ENCODE results near the gene CFAP77.

GRCh38 chr9:132383462-132383883 lies 26.5 kb upstream of the CFAP77 start:
- TF ChIP-seq, protein P1, sequence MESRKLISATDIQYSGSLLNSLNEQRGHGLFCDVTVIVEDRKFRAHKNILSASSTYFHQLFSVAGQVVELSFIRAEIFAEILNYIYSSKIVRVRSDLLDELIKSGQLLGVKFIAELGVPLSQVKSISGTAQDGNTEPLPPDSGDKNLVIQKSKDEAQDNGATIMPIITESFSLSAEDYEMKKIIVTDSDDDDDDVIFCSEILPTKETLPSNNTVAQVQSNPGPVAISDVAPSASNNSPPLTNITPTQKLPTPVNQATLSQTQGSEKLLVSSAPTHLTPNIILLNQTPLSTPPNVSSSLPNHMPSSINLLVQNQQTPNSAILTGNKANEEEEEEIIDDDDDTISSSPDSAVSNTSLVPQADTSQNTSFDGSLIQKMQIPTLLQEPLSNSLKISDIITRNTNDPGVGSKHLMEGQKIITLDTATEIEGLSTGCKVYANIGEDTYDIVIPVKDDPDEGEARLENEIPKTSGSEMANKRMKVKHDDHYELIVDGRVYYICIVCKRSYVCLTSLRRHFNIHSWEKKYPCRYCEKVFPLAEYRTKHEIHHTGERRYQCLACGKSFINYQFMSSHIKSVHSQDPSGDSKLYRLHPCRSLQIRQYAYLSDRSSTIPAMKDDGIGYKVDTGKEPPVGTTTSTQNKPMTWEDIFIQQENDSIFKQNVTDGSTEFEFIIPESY (CRISPR knock-in tag; IDR thresholded peaks at IDR 0.05) = no peak
- no peak for TF ChIP-seq EHMT2 (IDR thresholded peaks at IDR 0.05; ENCODE audit: borderline replicate concordance, low read depth, low read length)
- no peak for TF ChIP-seq SNRNP70 (IDR thresholded peaks at IDR 0.05; ENCODE audit: low read depth, low read length)
- no peak for TF ChIP-seq ZBTB7A (CRISPR knock-in tag; IDR thresholded peaks at IDR 0.05)
- no peak for TF ChIP-seq HNRNPLL (IDR thresholded peaks at IDR 0.05; ENCODE audit: low read depth, low read length, poor library complexity, severe bottlenecking)
- TF ChIP-seq, protein P2, sequence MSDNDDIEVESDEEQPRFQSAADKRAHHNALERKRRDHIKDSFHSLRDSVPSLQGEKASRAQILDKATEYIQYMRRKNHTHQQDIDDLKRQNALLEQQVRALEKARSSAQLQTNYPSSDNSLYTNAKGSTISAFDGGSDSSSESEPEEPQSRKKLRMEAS (IDR thresholded peaks at IDR 0.05) = no peak
